PC-3 (cell line): ENCODE results near the gene FERMT3. TPM values are rescaled to one million over a fixed set of nuclear protein-coding genes. Genes with fewer than 3 reads are reported as not detected.
A peak's percentile ranks its signal among the peaks of the same experiment; 100 is the strongest.

Source experiments
- ATAC-seq: fragments of 200-7000 bp; cut with Tn5 transposase; 2 replicates; pipeline ENCODE4 v1.9.1; 2020; ENCODE audit warnings: mild to moderate bottlenecking, moderate library complexity
- BruUV-seq: library from RNA; stranded (reverse); fragments of 400-500 nt; replicated peaks from 2 replicates; lab custom pipeline; 2021; lab: Mats Ljungman, UMichigan
- CTCF ChIA-PET: fragments of 300-600 bp; sonication (Branson Sonifier 250); formaldehyde crosslinking; loops from one replicate; lab custom pipeline; 2022; ENCODE audit warnings: antibody characterized with exemption; lab: Charles Lee
- POLR2A ChIA-PET: fragments of 300-600 bp; sonication (Branson Sonifier 250); formaldehyde crosslinking; loops from one replicate; lab custom pipeline; 2022; ENCODE audit warnings: antibody characterized with exemption; ENCODE audit not compliant: unreplicated experiment; lab: Charles Lee
- DNase-seq: peaks from one replicate; pipeline ENCODE4 v3.0.0-alpha.2; 2015
- H2AFZ ChIP-seq: fragments of 300-600 bp; sonication (generic); 2 replicates; pipeline ENCODE4 v1.6.0; 2016; ENCODE audit warnings: antibody characterized with exemption, low read length
- H3F3A ChIP-seq: fragments of 300-600 bp; sonication (generic); one replicate; pipeline ENCODE4 v1.6.0; 2017; ENCODE audit warnings: antibody characterized with exemption, low read length, control low read depth, mild to moderate bottlenecking; ENCODE audit not compliant: unreplicated experiment
- H3K27ac ChIP-seq: fragments of 300-600 bp; sonication (generic); 2 replicates; pipeline ENCODE4 v1.5.1; 2016; ENCODE audit warnings: mild to moderate bottlenecking, low read length
- H3K27me3 ChIP-seq: fragments of 300-600 bp; sonication (generic); 2 replicates; pipeline ENCODE4 v1.6.1; 2016; ENCODE audit warnings: low read length, mixed read lengths
- H3K36me3 ChIP-seq: fragments of 300-600 bp; sonication (generic); 2 replicates; pipeline ENCODE4 v1.6.1; 2016; ENCODE audit warnings: low read depth, mixed run types, low read length, mixed read lengths
- H3K4me1 ChIP-seq: fragments of 300-600 bp; sonication (generic); 2 replicates; pipeline ENCODE4 v1.5.1; 2016; ENCODE audit warnings: low read length; ENCODE audit not compliant: insufficient read depth
- H3K4me2 ChIP-seq: fragments of 300-600 bp; sonication (generic); 2 replicates; pipeline ENCODE4 v1.6.0; 2016; ENCODE audit warnings: low read length
- H3K4me3 ChIP-seq: fragments of 300-600 bp; sonication (generic); 2 replicates; pipeline ENCODE4 v1.5.1; 2016; ENCODE audit warnings: mild to moderate bottlenecking, low read length, mixed read lengths
- H3K79me2 ChIP-seq: fragments of 300-600 bp; sonication (generic); 2 replicates; pipeline ENCODE4 v1.6.1; 2017; ENCODE audit warnings: low read length, mixed read lengths
- H3K9ac ChIP-seq: fragments of 300-600 bp; sonication (generic); 2 replicates; pipeline ENCODE4 v1.6.0; 2016; ENCODE audit warnings: mild to moderate bottlenecking, low read length
- H3K9me2 ChIP-seq: fragments of 300-600 bp; sonication (generic); replicated peaks from 2 replicates; pipeline ENCODE4 v1.6.1; 2016; ENCODE audit warnings: mixed run types, low read length, mixed read lengths
- H3K9me3 ChIP-seq: fragments of 300-600 bp; sonication (generic); 2 replicates; pipeline ENCODE4 v1.6.1; 2016; ENCODE audit warnings: low read length, mixed read lengths
- H4K20me1 ChIP-seq: fragments of 300-600 bp; sonication (generic); 2 replicates; pipeline ENCODE4 v1.6.1; 2016; ENCODE audit warnings: low read length, mixed read lengths
- EZH2 ChIP-seq: fragments of 300-600 bp; sonication (generic); IDR thresholded peaks from one replicate; pipeline ENCODE4 v1.6.1; 2017; ENCODE audit warnings: antibody characterized with exemption, mild to moderate bottlenecking, low read length; ENCODE audit not compliant: unreplicated experiment
- EZH2phosphoT487 ChIP-seq: fragments of 300-600 bp; sonication (generic); IDR thresholded peaks from 2 replicates; pipeline ENCODE4 v1.6.1; 2018; ENCODE audit warnings: mild to moderate bottlenecking, antibody characterized with exemption, low read length, borderline replicate concordance
- intact Hi-C: fragments of 100-400 bp; cut with micrococcal nuclease; formaldehyde crosslinking; loops from 2 replicates; pipeline ENCODE4 v1.9.0; 2023
- total RNA-seq: library from RNA; depleted of rRNA; stranded (reverse); fragments of >200 nt; gene quantifications from 2 replicates; pipeline ENCODE4 v1.2.3, GENCODE V29; 2014
- TF ChIP-seq, protein P1 (sequence below): fragments of 300-600 bp; sonication (generic); conservative IDR thresholded peaks from 2 replicates; pipeline ENCODE4 v1.5.1; 2017; ENCODE audit warnings: antibody characterized with exemption, low read depth, mild to moderate bottlenecking, low read length

The FERMT3 gene
- total RNA-seq, 1 experiment from 2014 or later = 2.4 TPM

DNA sequence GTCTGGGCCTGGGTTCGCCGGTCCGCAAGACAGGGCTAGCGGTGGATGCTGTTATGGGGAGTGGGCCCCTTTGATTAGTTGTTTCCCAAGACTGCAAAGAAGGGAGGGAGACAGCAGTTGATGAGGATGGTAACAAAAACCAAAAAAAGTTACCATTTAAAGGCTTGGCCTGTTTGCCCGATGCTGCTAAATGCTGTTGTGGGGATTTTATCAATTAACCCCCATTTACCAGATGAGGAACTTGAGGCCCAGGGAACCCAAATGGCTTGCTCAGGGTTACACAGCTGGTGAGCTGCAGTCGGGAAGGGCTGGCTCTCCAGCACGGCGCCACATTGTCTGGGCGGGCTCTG, 16.1 kb downstream of the FERMT3 start:
- Histone ChIP-seq H3K27ac (no peak overlapping the region), H3K9ac (no peak overlapping the region), H2AFZ (no peak overlapping the region), H3K9me3 (no peaks in the 10 kb centered on the region), H3K27me3 (no peaks in the 10 kb centered on the region), H3F3A (no peaks in the 10 kb centered on the region), H3K79me2 (peaks cover 20% of the 10 kb centered on the region), H3K4me3 (no peak overlapping the region), H4K20me1 (no peaks in the 10 kb centered on the region), H3K4me1 (peaks cover 28% of the 10 kb centered on the region), H3K36me3 (0 out of 2 replicates have a peak, but pooled peaks cover 3% of the 10 kb centered on the region), H3K4me2 (no peak overlapping the region), H3K9me2 (no peaks in the 10 kb centered on the region)
- ChIA-PET POLR2A (no interaction called here), CTCF (no interaction called here)
- no TSS peak for BruUV-seq
- no peak for ATAC-seq
- DNase-seq = no peak
- intact Hi-C loops = no loop called here
- no peak for TF ChIP-seq EZH2
- TF ChIP-seq, protein P1, sequence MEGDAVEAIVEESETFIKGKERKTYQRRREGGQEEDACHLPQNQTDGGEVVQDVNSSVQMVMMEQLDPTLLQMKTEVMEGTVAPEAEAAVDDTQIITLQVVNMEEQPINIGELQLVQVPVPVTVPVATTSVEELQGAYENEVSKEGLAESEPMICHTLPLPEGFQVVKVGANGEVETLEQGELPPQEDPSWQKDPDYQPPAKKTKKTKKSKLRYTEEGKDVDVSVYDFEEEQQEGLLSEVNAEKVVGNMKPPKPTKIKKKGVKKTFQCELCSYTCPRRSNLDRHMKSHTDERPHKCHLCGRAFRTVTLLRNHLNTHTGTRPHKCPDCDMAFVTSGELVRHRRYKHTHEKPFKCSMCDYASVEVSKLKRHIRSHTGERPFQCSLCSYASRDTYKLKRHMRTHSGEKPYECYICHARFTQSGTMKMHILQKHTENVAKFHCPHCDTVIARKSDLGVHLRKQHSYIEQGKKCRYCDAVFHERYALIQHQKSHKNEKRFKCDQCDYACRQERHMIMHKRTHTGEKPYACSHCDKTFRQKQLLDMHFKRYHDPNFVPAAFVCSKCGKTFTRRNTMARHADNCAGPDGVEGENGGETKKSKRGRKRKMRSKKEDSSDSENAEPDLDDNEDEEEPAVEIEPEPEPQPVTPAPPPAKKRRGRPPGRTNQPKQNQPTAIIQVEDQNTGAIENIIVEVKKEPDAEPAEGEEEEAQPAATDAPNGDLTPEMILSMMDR = no peak
- TF ChIP-seq EZH2phosphoT487 = no peak

DNA sequence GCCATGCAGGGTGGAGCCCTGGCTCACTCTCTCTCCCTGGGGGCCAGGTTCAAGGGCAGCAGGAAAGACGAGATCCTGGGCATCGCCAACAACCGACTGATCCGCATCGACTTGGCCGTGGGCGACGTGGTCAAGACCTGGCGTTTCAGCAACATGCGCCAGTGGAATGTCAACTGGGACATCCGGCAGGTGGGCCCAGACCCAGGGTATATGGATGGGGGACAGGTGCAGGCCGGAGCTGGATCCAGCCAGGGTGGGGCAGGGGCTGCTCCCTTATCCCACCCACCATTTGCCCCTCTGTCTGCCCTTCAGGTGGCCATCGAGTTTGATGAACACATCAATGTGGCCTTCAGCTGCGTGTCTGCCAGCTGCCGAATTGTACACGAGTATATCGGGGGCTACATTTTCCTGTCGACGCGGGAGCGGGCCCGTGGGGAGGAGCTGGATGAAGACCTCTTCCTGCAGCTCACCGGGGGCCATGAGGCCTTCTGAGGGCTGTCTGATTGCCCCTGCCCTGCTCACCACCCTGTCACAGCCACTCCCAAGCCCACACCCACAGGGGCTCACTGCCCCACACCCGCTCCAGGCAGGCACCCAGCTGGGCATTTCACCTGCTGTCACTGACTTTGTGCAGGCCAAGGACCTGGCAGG, 16.6 kb downstream of the FERMT3 start:
- Histone ChIP-seq H3K9me3 (no peaks in the 10 kb centered on the region), H3F3A (no peaks in the 10 kb centered on the region), H3K4me2 (no peak overlapping the region), H3K4me3 (no peak overlapping the region), H2AFZ (no peak overlapping the region), H4K20me1 (no peaks in the 10 kb centered on the region), H3K4me1 (peaks cover 29% of the 10 kb centered on the region), H3K27me3 (no peaks in the 10 kb centered on the region), H3K9ac (no peak overlapping the region), H3K79me2 (peaks cover 21% of the 10 kb centered on the region), H3K36me3 (0 out of 2 replicates have a peak, but pooled peaks cover 3% of the 10 kb centered on the region), H3K27ac (no peak overlapping the region), H3K9me2 (no peaks in the 10 kb centered on the region)
- ATAC-seq = no peak
- ChIA-PET CTCF (no interaction called here), POLR2A (interaction anchor here (0.6 kb wide), 1 partner anchor 37 kb away, joined by 13 read pairs; the partner anchor contains the start of gene STIP1)
- BruUV-seq = no TSS peak
- TF ChIP-seq, protein P1 = no peak
- TF ChIP-seq EZH2phosphoT487 (no peak), EZH2 (no peak)
- no peak for DNase-seq
- intact Hi-C loops = no loop called here

DNA sequence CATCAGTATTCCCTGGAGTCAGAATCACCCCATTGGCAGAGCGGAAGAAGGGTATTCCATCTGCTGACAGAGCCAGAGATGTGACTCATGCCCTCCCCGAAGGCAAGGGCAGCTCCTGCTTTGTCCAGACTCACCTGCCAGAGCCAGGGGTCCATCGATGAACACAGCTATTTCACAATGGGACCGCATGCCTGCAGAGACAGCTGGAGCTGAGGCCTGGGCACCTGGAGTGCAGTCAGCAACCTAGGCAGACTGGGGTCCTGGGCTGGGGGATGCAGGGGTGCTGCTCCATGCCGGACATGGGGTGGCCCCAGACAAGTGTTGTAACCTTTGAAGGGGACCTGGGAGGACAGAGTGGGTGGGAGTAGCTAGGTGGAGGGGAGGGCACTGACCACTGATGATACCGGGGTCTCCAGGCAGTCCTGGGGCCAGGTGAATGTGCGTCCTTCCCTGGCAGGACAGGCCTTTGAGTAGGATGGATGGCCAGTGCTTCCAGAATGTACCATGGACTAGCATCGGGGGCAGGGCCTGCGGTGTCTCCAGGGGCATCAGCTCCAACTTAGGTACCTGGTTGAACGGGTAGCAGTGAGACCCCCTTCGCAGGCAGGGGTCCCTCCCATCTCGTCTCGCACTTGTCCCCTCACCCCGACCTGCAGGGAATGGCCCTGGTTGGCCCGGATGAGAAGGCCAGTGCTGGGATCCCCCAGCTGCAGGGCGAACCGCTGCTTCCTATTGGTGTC, 17.8 kb downstream of the FERMT3 start:
- no peaks in the 10 kb centered on the region for H3K9me3 ChIP-seq
- peak; percentile 12; the same call in 1 of the 2 replicates for ATAC-seq
- no peaks in the 10 kb centered on the region for H3K9me2 ChIP-seq
- H3K4me3 ChIP-seq = no peak overlapping the region
- peaks cover 21% of the 10 kb centered on the region for H3K79me2 ChIP-seq
- no peak overlapping the region for H3K27ac ChIP-seq
- 0 out of 2 replicates have a peak, but pooled peaks cover 3% of the 10 kb centered on the region for H3K36me3 ChIP-seq
- no peaks in the 10 kb centered on the region for H3F3A ChIP-seq
- H3K4me1 ChIP-seq = peaks cover 29% of the 10 kb centered on the region
- TF ChIP-seq, protein P1 = no peak
- TF ChIP-seq EZH2 (no peak), EZH2phosphoT487 (no peak)
- no peaks in the 10 kb centered on the region for H3K27me3 ChIP-seq
- no peak overlapping the region for H3K9ac ChIP-seq
- intact Hi-C loops = no loop called here
- peak; percentile 49 for DNase-seq
- H2AFZ ChIP-seq = no peak overlapping the region
- ChIA-PET CTCF (interaction anchor here (1.0 kb wide), 1 partner anchor 20 kb away, joined by 5 read pairs; no protein-coding TSS in a partner anchor), POLR2A (no interaction called here)
- no peak overlapping the region for H3K4me2 ChIP-seq
- BruUV-seq = no TSS peak
- no peaks in the 10 kb centered on the region for H4K20me1 ChIP-seq
